ENCODE data around the gene COX17. TPM values are rescaled to one million over a fixed set of nuclear protein-coding genes. Genes with fewer than 3 reads are reported as not detected.
A peak's percentile ranks its signal among the peaks of the same experiment; 100 is the strongest.

Gene COX17
- total RNA-seq, 2 donors from 2014 or later = 54.1 to 73.7 TPM

GRCh38 chr3:119636891-119637611 is 40.2 kb downstream of the COX17 start:
- Mint-ChIP-seq H3K4me1 (peaks cover 11% of the 10 kb centered on the region), H3K4me3 (no peak overlapping the region)
- H3K27ac ChIP-seq (ENCODE audit: low read depth, low read length) = no peak overlapping the region

GRCh38 chr3:119636249-119636648 is 41.0 kb downstream of the COX17 start:
- H3K27me3 Mint-ChIP-seq (ENCODE audit: insufficient read depth) = no peaks in the 10 kb centered on the region
- H3K9me3 Mint-ChIP-seq = no peaks in the 10 kb centered on the region
- 88 to 100% methylated on average over 1 of the region's 1 CpG for WGBS, 2 experiments (ENCODE audit: insufficient coverage in 1 of 2, insufficient read length in 1 of 2)
- H3K9me3 ChIP-seq (ENCODE audit: control insufficient read depth, low read length) = no peaks in the 10 kb centered on the region
- no peak overlapping the region for H3K9ac ChIP-seq (ENCODE audit: extremely low read depth, low read length, poor library complexity, severe bottlenecking)
- no peak overlapping the region for H3K27ac Mint-ChIP-seq
- no peak overlapping the region for H3K4me3 ChIP-seq (ENCODE audit: low read length)
- no peak for DNase-seq
- no peaks in the 10 kb centered on the region for H3K36me3 Mint-ChIP-seq (ENCODE audit: low read depth)
- TF ChIP-seq CTCF (conservative IDR thresholded peaks at IDR 0.05) = no peak
- no peak overlapping the region for H3K4me3 Mint-ChIP-seq
- no peaks in the 10 kb centered on the region for H3K36me3 ChIP-seq (ENCODE audit: control insufficient read depth, insufficient read depth, low read length)
- H3K27me3 ChIP-seq (ENCODE audit: control insufficient read depth, insufficient read depth, low read length, poor library complexity, severe bottlenecking) = no peaks in the 10 kb centered on the region
- peaks cover 3% of the 10 kb centered on the region for H3K4me1 ChIP-seq (ENCODE audit: control insufficient read depth, insufficient read depth, low read length)
- H3K27ac ChIP-seq (ENCODE audit: low read depth, low read length) = no peak overlapping the region
- peaks cover 11% of the 10 kb centered on the region for H3K4me1 Mint-ChIP-seq

More at GRCh38 chr3:119636891-119637611, 40.2 kb downstream of the COX17 start:
- WGBS, 2 experiments (ENCODE audit: insufficient coverage in 1 of 2, insufficient read length in 1 of 2) = 91 to 93% methylated on average over 2 to 4 of the region's 4 CpGs
- no peaks in the 10 kb centered on the region for H3K27me3 ChIP-seq (ENCODE audit: control insufficient read depth, insufficient read depth, low read length, poor library complexity, severe bottlenecking)
- H3K27me3 Mint-ChIP-seq (ENCODE audit: insufficient read depth) = no peaks in the 10 kb centered on the region
- H3K27ac Mint-ChIP-seq = no peak overlapping the region
- no peak overlapping the region for H3K9ac ChIP-seq (ENCODE audit: extremely low read depth, low read length, poor library complexity, severe bottlenecking)
- H3K36me3 Mint-ChIP-seq (ENCODE audit: low read depth) = no peaks in the 10 kb centered on the region
- no peaks in the 10 kb centered on the region for H3K9me3 Mint-ChIP-seq
- no peaks in the 10 kb centered on the region for H3K9me3 ChIP-seq (ENCODE audit: control insufficient read depth, low read length)
- no peaks in the 10 kb centered on the region for H3K36me3 ChIP-seq (ENCODE audit: control insufficient read depth, insufficient read depth, low read length)
- TF ChIP-seq CTCF (conservative IDR thresholded peaks at IDR 0.05) = no peak
- no peak for DNase-seq
- no peak overlapping the region for H3K4me3 ChIP-seq (ENCODE audit: low read length)
- H3K4me1 ChIP-seq (ENCODE audit: control insufficient read depth, insufficient read depth, low read length) = peaks cover 3% of the 10 kb centered on the region

GRCh38 chr3:119635719-119636118 is 41.5 kb downstream of the COX17 start:
- no peak overlapping the region for H3K9ac ChIP-seq (ENCODE audit: extremely low read depth, low read length, poor library complexity, severe bottlenecking)
- peaks cover 11% of the 10 kb centered on the region for H3K4me1 Mint-ChIP-seq
- TF ChIP-seq CTCF (conservative IDR thresholded peaks at IDR 0.05) = peak; percentile 51
- no peaks in the 10 kb centered on the region for H3K36me3 Mint-ChIP-seq (ENCODE audit: low read depth)
- WGBS, 2 experiments (ENCODE audit: insufficient coverage in 1 of 2, insufficient read length in 1 of 2) = 93 to 95% methylated on average over 8 to 10 of the region's 10 CpGs
- no peaks in the 10 kb centered on the region for H3K27me3 Mint-ChIP-seq (ENCODE audit: insufficient read depth)
- H3K27ac Mint-ChIP-seq = no peak overlapping the region
- H3K27me3 ChIP-seq (ENCODE audit: control insufficient read depth, insufficient read depth, low read length, poor library complexity, severe bottlenecking) = no peaks in the 10 kb centered on the region
- peaks cover 3% of the 10 kb centered on the region for H3K4me1 ChIP-seq (ENCODE audit: control insufficient read depth, insufficient read depth, low read length)
- H3K4me3 ChIP-seq (ENCODE audit: low read length) = no peak overlapping the region
- H3K27ac ChIP-seq (ENCODE audit: low read depth, low read length) = no peak overlapping the region
- no peaks in the 10 kb centered on the region for H3K36me3 ChIP-seq (ENCODE audit: control insufficient read depth, insufficient read depth, low read length)
- no peaks in the 10 kb centered on the region for H3K9me3 ChIP-seq (ENCODE audit: control insufficient read depth, low read length)
- no peaks in the 10 kb centered on the region for H3K9me3 Mint-ChIP-seq
- no peak overlapping the region for H3K4me3 Mint-ChIP-seq
- no peak for DNase-seq

All from endodermal cell (in vitro differentiated cells).